Peyer's patch (tissue), 4 donors: Measurements from ENCODE around the gene KIF6.

ENCODE experiments used
- CTCF ChIP-seq, 6 experiments: fragments of 450-650 bp in 4 of 6; fragments of 200-600 bp in 2 of 6; sonication (generic) in 1 of 6; IDR thresholded peaks; one replicate each; pipeline ENCODE4 v1.5.1; 2017 to 2019; ENCODE audit warnings: antibody characterized with exemption in 6 of 6, mild to moderate bottlenecking in 3 of 6, moderate library complexity in 1 of 6
- POLR2A ChIP-seq, 2 donors: fragments of 450-650 bp; IDR thresholded peaks; one replicate each; pipeline ENCODE4 v1.5.1; 2017; ENCODE audit warnings: antibody characterized with exemption in 2 of 2, mild to moderate bottlenecking in 2 of 2, moderate library complexity in 2 of 2

GRCh38 chr6:39298061-39298460 is 427.1 kb downstream of the KIF6 start:
- no peak for TF ChIP-seq POLR2A (IDR thresholded peaks at IDR 0.05)
- no peak for TF ChIP-seq CTCF (IDR thresholded peaks at IDR 0.05)
